GM13977 (cell line): ENCODE data around the gene NDFIP2.

Experiments used
- DNase-seq: peaks from one replicate; pipeline ENCODE4 v3.0.0; 2012; ENCODE audit warnings: low spot score
- CTCF ChIP-seq: IDR thresholded peaks from 2 replicates; pipeline ENCODE4 v1.5.1; 2012; ENCODE audit warnings: mild to moderate bottlenecking, control low read depth; ENCODE audit not compliant: insufficient read depth; ENCODE audit errors: extremely low read depth, missing control alignments
- in situ Hi-C: fragments of 300-500 bp; cut with MboI; formaldehyde crosslinking; loops from one replicate; pipeline ENCODE4 v1.12.0; 2022; ENCODE audit warnings: low sequenced_read_pairs, low pct_unique_long_range_greater_than_20kb, mixed read lengths, inconsistent platforms; ENCODE audit not compliant: unreplicated experiment

NDFIP2 gene

GRCh38 chr13:79534596-79534995 lies 53.6 kb downstream of the NDFIP2 start:
- in situ Hi-C loops, result no loop called here
- no peak for DNase-seq
- TF ChIP-seq CTCF, result no peak

- in situ Hi-C loops, result loop anchor here (5.0 kb wide), 1 partner anchor 111 kb away; no protein-coding TSS in a partner anchor
- DNase-seq, result no peak
- no peak for TF ChIP-seq CTCF
These were observed 57.8 kb downstream of the NDFIP2 start for GRCh38 chr13:79538757-79539156.

- in situ Hi-C loops, result no loop called here
- no peak for TF ChIP-seq CTCF
- no peak for DNase-seq
These were observed 59.5 kb downstream of the NDFIP2 start for GRCh38 chr13:79540504-79540903.

GRCh38 chr13:79541426-79542049 lies 60.6 kb downstream of the NDFIP2 start:
- peak; percentile 14 for DNase-seq
- in situ Hi-C loops, result no loop called here
- peak; percentile 65 for TF ChIP-seq CTCF

- no peak for TF ChIP-seq CTCF
- in situ Hi-C loops, result no loop called here
- DNase-seq, result no peak
These were observed 62.9 kb downstream of the NDFIP2 start for GRCh38 chr13:79543883-79544282.

GRCh38 chr13:79547211-79548195 lies 66.5 kb downstream of the NDFIP2 start:
- DNase-seq, result no peak
- in situ Hi-C loops, result no loop called here
- no peak for TF ChIP-seq CTCF
